Cardiac septum (tissue), 1 donor: Measurements from ENCODE around the gene NGRN. TPM values are rescaled to one million over a fixed set of nuclear protein-coding genes. Genes with fewer than 3 reads are reported as not detected.

Source experiments
- DNase-seq: peaks from one replicate; pipeline ENCODE4 v3.0.0-alpha.2; 2020; ENCODE audit warnings: low spot score
- intact Hi-C: fragments of 100-400 bp; cut with DNase I; formaldehyde crosslinking; loops from one replicate; pipeline ENCODE4 v1.14.0; 2022
- long read RNA-seq: library from polyadenylated mRNA; unstranded; transcript quantifications from one replicate; pipeline ENCODE4 v2.0.0, GENCODE V29; 2021
- total RNA-seq: library from RNA; stranded (reverse); fragmentation: NEBNext Ultra II Directional; extraction: Animal tissue kit (Norgen Biotek cat#: 25700); gene quantifications from one replicate; pipeline ENCODE4 v1.2.1, GENCODE V29; 2021
- donor health status: DM: no; HTN: no; CAD: no.

The NGRN gene
- total RNA-seq = 111 TPM
- long read RNA-seq, full-length matches to known transcripts = 469 of 471 reads
- long read RNA-seq, partial matches to known transcripts = 0 of 471 reads
- long read RNA-seq, other reads (novel, unspliced or antisense) = 2 of 471 reads

DNA sequence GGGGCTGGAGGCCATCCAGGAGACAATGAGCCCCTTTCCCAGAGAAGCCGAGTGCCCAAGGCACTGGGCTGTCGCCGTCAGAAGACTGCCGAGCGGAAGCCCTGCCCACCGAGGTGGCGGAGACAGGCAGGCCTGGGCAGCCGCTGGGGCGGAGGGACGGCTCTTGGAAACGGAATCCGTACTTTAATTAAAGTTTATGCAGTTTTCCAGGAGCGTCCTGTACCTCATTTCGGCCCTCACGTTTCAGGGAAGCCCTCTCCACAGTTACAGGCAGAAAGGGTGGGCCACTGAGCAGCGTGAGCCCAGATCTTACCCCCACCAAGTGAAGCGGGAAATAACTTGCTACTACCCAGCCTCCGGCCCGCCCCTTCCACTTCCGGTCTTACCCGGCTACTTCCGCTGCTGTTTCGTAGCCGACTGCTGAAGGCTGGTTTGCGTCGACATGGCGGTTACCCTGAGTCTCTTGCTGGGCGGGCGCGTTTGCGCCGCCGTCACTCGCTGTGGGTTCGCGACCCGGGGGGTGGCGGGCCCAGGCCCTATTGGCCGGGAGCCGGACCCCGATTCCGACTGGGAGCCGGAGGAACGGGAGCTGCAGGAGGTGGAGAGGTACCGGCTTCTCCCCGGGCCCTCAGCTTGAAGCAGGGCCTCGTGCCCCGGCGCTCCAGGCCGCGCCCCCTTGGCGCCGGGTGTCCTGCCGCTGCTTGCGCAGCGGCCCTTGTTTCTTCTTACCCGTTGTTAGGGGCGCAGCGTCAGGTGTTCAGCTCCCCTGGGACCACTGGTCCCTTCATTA lies at the start of gene NGRN:
NGRN (plus strand) TSS at position 402 of the 790 bp plus-strand sequence; CDS start at position 443, 41 bp downstream.
- intact Hi-C loops = loop anchor here (5.0 kb wide), 1 partner anchor 33 kb away; the partner anchor contains the start of genes CIB1 and GDPGP1
- peak; percentile 99 for DNase-seq

DNA sequence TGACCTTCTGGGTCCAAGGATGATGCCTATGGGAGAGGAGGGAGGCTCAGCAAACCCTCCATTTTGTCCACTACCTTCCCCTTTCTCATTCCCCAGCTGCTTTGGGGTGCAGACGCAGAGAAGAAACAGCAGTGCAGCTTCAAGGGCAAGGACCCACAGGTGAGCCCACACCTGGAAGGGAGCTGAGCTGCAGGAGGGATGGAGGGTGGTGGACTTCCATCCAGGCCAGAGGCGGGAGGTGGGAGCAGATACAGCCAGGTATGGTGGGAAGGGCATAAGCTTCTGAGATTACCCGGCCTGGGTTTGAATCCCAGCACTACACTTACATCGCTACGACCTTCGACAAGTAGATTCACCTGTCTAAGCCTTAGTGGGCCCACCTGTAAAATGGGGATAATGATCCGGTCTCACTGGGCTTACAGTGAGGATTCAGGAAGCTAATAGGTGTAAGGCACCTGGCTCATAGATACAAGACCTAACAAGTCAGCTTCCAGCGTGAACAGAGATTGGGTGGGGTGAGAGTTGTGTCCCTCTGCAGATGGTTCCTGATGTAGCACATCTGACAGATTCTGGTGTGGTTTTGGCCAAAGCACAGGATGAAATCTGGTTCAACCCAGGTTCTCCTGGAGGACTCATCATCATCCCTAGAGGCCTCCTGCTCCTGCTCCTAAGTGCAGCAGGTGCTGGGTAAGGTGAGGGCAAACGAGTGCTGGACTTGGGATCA lies 47.6 kb upstream of the NGRN start:
- intact Hi-C loops = no loop called here
- DNase-seq = no peak

DNA sequence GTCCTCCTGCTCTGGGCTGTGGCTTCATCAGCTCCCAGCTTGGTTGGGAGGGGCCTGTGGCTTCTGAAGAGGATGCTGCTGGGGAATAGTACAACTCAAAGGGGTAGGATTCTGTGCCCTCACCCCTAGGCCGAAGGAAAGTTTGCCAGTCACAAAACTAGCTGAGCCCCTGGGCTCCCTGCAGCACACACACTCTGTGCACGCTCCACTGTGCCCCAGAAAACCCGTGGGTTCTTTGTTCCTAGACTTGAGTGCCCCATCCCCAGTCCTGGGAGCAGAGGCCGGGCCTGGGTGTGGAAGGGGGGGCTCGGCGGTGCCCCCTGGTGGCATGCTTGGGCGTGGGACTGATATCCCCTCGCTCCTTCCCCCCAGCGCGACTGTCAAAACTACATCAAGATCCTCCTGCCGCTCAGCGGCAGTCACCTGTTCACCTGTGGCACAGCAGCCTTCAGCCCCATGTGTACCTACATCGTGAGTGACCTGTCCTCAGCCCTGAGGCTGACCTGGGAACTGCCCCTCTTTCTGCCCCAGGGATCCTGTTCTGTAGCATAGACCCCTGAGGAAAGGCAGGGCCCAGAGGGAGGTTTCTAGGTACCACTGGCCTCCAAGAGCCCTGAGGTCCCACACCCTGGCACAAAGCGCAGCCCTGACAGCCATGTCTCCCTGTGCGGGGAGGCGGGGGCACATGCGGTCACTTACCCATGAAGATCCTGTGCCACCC lies 45.9 kb upstream of the NGRN start:
- DNase-seq = no peak
- intact Hi-C loops = loop anchor here (10.0 kb wide), 1 partner anchor 325 kb away; the partner anchor contains the start of gene AP3S2

GRCh38 chr15:90221246-90221900 lies 44.1 kb upstream of the NGRN start:
- peak; percentile 82 for DNase-seq
- intact Hi-C loops = loop anchor here (10.0 kb wide), 1 partner anchor 327 kb away; the partner anchor contains the start of gene AP3S2

GRCh38 chr15:90222547-90222946 lies 42.9 kb upstream of the NGRN start:
- intact Hi-C loops = loop anchor here (10.0 kb wide), 1 partner anchor 328 kb away; the partner anchor contains the start of gene AP3S2
- DNase-seq = no peak

DNA sequence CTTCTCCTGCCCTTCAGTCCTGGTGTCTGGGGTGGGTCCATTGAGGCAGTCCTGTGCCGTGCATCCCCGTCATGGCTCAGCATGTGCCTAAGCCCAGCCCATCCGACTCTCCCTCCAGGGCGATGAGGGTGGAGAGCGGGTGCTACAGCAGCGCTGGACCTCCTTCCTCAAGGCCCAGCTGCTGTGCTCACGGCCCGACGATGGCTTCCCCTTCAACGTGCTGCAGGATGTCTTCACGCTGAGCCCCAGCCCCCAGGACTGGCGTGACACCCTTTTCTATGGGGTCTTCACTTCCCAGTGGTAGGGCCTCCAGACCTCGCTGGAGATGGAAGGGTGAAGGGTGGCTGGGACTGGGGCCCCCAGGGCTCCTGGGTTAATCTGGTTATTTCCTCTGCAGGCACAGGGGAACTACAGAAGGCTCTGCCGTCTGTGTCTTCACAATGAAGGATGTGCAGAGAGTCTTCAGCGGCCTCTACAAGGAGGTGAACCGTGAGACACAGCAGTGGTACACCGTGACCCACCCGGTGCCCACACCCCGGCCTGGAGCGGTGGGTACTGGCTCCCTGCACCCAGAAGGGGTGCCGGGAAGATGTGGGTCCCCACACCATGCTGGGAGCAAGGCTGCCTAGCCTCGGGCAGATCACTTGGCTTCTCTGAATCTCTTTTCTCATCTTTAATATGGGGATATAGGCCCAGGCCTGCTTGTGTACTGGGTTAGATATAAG lies 41.9 kb upstream of the NGRN start:
- intact Hi-C loops = loop anchor here (10.0 kb wide), 1 partner anchor 329 kb away; the partner anchor contains the start of gene AP3S2
- no peak for DNase-seq

GRCh38 chr15:90225047-90225446 lies 40.4 kb upstream of the NGRN start:
- DNase-seq = no peak
- intact Hi-C loops = loop anchor here (5.0 to 10.0 kb wide), 2 partner anchors 33 to 330 kb away; partner anchors contain the start of gene AP3S2

GRCh38 chr15:90225504-90226234 lies 39.8 kb upstream of the NGRN start:
- intact Hi-C loops = loop anchor here (5.0 to 10.0 kb wide), 2 partner anchors 33 to 331 kb away; partner anchors contain the start of gene AP3S2
- DNase-seq = no peak

DNA sequence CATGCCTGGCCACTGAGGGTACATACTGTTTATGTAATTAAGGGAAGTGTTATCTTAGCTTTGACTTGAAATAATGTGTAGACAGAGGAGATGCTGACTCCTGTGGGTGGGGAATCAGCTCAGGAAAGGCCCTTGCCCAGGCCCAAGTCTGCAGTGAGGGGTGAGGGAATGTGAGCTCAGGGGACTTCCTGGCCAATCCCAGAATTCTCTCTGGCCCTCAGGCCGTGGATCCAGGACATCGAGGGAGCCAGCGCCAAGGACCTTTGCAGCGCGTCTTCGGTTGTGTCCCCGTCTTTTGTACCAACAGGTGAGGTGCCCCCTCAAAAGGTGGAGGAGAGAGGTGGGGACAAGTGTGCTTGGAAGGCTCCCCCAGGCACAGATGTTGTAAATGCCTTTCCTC lies 38.1 kb upstream of the NGRN start:
- DNase-seq = no peak
- intact Hi-C loops = loop anchor here (5.0 to 10.0 kb wide), 2 partner anchors 35 to 333 kb away; partner anchors contain the start of gene AP3S2

DNA sequence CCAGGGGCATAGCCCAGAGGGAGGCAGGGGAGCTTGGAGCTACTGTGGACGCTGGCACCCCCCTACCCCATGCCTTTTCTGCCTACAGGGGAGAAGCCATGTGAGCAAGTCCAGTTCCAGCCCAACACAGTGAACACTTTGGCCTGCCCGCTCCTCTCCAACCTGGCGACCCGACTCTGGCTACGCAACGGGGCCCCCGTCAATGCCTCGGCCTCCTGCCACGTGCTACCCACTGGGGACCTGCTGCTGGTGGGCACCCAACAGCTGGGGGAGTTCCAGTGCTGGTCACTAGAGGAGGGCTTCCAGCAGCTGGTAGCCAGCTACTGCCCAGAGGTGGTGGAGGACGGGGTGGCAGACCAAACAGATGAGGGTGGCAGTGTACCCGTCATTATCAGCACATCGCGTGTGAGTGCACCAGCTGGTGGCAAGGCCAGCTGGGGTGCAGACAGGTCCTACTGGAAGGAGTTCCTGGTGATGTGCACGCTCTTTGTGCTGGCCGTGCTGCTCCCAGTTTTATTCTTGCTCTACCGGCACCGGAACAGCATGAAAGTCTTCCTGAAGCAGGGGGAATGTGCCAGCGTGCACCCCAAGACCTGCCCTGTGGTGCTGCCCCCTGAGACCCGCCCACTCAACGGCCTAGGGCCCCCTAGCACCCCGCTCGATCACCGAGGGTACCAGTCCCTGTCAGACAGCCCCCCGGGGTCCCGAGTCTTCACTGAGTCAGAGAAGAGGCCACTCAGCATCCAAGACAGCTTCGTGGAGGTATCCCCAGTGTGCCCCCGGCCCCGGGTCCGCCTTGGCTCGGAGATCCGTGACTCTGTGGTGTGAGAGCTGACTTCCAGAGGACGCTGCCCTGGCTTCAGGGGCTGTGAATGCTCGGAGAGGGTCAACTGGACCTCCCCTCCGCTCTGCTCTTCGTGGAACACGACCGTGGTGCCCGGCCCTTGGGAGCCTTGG lies 37.4 kb upstream of the NGRN start:
- intact Hi-C loops = loop anchor here (5.0 to 10.0 kb wide), 2 partner anchors 36 to 333 kb away; partner anchors contain the start of gene AP3S2
- no peak for DNase-seq

GRCh38 chr15:90228960-90229359 lies 36.5 kb upstream of the NGRN start:
- DNase-seq = no peak
- intact Hi-C loops = loop anchor here (5.0 to 10.0 kb wide), 2 partner anchors 37 to 334 kb away; partner anchors contain the start of gene AP3S2

DNA sequence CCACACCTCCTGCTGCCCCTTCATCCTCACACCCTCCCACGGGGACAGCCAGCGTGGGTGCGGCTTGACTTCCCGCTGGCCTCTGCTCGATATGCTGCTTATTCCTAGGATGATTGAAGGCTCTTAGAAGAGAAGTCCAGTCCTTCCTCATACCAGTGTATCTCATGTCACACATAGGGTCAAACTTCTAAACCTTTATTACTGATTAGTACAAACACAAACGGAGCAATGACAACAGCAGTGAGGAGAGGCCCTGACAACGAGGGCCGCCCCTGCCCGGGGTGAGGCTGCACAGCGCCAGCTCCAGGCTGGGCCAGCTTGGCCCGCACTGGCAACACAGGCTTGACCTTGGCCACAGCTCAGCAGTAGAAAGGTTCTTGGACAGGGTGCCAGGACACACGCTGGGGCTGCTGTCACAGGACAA lies 35.4 kb upstream of the NGRN start:
- no peak for DNase-seq
- intact Hi-C loops = loop anchor here (5.0 kb wide), 1 partner anchor 37 kb away; the partner anchor contains the start of gene NGRN

- DNase-seq = no peak
- intact Hi-C loops = loop anchor here (5.0 kb wide), 1 partner anchor 37 kb away; the partner anchor contains the start of gene NGRN
These were observed 34.9 kb upstream of the NGRN start for GRCh38 chr15:90230610-90231009.

GRCh38 chr15:90231028-90232017 lies 34.1 kb upstream of the NGRN start:
- intact Hi-C loops = loop anchor here (5.0 kb wide), 1 partner anchor 36 kb away; the partner anchor contains the start of gene NGRN

DNA sequence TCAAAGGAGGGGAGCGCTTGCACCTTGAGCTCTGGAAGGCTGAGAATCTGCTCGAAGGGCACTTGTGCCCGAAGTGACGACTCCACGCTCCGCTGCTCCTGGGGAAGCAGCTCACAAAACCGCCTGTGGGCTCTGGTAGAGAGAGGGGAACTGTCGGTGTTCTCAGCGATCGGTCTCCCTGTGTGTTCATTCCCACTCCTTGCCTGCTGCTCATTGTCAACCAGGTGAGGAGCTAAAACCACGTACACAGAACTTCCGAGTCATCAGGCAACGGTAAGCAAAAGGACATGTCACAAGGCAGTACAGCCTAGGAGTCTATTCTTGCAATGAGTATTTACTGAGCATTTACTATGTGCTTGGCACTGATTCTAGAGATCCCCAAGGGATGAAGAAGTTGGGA lies 33.3 kb upstream of the NGRN start:
- DNase-seq = no peak
- intact Hi-C loops = loop anchor here (5.0 kb wide), 1 partner anchor 35 kb away; the partner anchor contains the start of gene NGRN

More at GRCh38 chr15:90231028-90232017, 34.1 kb upstream of the NGRN start:
- no peak for DNase-seq
